ENCODE data around the gene FIBCD1.
"Not testable (repeated sequence)": the region's sequence is repeated elsewhere in the genome, so short reads cannot be mapped to it uniquely, and the experiment has no call there.

FIBCD1 gene

DNA sequence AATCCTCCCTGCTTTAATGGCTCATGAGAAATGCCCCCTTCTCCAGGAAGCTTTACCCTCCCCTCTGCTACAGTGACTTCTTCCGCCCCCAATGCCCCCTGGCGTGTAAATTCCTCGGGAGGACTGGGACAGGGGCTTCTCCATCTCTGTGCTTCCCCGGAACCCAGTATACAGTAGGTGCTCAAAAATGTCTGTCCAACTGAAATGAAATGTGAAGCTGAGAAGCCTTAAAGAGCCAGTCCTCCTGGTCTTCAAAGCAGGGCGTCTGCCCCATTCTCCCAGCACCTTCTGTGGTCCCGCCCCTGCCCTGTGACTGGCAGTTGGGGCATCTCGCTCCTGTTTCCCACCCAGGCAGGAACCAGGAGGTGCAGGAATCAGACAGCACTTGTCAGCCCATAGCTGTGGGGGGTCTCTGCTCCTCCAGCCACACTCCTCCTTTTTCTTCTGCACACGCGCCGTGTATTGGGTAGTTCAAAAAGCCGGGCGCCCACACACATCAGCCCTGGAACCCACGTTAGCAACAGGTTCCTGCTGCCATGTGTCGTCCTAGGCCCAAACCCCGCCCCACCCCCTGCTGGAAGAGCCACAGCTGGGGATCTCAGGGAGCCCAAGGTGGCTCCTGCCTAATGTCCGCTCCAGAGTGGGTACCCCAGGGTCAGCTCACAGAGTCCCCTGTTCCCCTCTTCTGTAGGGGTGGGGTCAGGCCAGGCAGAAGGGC is 16.0 kb downstream of the FIBCD1 start:
- no peak for DNase-seq (ENCODE audit: low read depth, low spot score)

DNA sequence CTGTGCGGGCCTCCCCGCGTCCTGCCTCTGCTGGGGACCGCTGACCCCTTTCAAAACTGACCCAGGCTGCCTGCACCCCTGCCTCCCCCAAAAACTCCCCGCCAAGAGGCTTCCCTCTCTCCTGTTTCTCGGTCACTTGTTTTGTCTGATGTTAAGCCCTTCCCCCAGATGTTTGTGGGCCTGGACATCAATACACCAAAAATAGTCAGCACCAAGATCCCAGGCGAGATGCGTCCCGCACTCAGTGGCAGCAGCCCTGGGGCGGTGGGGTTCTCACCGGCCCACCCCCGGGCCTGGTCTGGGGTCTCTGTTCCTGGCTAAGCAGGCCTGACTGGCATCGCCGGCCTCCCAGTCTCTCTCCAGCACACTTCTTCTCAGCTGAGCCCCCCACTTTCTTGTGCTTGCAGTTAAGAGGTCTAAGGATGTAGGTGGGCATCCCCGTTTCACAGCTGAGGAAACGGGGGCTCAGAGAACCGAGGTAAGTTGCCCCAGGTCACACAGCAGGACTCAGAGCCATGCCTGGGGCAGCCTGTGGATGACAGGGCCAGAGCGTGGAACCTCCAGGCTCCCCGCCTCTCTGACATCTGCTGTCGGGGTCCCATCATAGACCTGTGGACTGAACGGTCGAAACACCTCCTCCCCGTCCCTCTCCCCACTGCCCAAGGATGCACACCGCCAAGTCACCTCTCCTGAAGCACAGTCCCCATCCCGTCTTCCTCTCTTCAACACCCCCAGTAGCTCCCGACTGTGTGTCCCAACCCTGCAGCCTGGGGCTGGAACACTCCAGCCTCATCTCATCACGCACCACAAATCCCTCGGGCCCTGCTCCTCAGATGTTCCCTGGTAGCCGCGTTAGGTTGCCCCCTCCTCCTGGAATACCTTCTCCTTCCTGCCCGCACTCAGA is 16.8 kb downstream of the FIBCD1 start:
- DNase-seq (ENCODE audit: low read depth, low spot score): no peak

DNA sequence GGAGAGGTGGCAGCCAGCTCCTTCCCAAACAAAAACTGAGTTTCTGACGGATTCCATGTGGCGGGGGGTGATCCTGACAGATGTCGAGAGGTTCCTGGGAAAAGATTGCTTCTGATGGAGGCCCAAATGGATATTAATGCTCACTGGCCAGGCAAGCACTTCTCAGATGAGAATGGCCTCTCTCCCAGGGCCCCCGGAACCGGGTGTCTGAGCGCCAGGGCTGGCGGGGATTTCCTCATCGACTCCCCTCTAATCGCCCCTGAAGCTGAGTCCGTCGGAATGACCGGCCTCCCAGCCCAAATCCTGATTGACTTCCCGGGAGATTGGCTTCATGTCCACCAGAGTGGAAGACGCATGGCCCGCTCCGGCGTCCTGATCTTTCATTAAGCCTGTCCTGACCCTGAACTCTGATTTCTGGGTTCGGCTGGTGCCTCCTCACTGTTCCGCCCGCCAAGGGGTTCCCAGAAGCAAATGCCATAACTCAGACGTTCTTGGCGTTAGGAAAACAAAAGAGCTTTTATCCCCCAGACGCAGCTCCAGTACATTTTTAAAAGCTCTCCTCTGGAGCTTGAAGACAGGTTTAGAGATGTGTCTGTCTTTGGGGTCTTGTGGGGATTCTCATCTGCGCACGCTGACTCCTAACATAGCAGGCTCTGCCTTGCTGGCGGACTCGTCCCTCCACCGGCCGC is 17.6 kb downstream of the FIBCD1 start:
- DNase-seq (ENCODE audit: low read depth, low spot score): no peak

DNA sequence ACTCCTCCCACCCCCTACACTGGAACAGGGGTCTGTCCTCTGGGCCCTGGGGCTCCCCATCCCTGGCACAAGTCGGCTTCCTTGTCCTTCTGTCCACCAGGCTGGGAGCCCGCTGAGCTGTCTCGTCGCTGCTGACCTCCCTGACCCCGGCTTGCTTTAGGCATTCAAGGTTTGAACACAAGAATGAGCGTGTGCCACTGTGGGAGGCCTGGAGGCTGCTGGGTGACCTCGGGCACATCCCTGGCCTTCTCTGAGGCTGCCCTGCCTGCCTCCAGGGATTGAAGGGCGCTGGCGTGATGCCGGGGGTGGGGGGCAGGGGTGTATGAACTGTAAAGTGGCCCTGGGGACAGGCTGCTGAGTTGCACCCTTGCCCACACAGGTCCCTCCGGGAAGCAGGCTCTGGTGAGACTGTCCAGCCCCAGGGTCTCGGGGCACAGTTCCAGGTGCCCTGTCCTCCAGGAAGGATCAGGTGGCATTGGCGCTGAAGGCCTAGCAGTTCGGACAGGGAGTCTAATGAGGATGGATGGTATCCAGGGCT is 18.2 kb downstream of the FIBCD1 start:
- DNase-seq (ENCODE audit: low read depth, low spot score): no peak

DNA sequence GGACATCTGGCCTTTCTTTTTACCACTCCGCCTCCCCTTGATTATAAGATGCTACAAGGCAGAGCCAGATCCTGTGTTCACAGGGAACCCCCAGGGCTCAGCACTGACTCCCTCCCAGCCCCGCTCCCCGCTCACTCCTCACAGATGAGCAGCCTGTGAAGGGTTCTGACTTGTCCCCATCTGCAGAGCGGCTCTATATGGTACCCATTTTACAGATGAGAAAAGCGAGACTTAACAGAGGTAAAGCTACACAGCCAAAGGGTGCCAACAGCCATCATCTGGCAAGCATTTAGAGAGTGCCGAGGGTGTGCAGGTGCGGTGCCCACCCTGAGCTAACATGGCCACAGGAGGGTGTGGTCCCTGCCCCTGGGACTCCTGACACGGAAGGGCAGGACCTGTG is 18.8 kb downstream of the FIBCD1 start:
- no peak for DNase-seq (ENCODE audit: low read depth, low spot score)

DNA sequence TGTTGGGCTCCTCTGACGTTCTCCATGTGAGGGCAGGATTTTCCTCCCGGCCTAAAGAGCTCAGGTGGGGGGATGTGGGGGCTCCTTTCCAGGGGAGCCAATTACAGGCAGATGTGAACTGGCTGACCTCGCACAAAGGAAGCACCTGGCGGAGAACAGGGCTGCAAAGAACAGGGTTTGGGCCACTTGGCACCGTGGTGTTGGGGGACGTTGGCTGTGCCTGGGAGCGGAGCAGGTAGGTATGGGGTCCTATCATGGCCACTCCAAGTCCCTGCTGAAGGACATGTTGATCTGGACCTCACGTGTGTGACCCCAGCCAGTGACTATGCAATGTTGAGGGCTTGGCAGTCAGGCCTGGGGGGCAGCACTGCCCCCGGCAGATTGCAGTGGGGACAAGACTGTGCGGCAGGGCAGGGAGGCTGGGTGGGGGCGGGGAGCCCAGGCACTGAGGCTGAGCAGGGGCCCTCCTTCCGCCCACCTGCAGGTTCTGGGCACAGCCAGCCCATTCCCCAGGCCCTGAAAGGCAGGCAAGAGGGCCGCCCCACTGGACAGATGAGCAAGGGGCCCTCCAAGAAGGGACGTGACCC is 19.4 kb downstream of the FIBCD1 start:
- DNase-seq (ENCODE audit: low read depth, low spot score): no peak

DNA sequence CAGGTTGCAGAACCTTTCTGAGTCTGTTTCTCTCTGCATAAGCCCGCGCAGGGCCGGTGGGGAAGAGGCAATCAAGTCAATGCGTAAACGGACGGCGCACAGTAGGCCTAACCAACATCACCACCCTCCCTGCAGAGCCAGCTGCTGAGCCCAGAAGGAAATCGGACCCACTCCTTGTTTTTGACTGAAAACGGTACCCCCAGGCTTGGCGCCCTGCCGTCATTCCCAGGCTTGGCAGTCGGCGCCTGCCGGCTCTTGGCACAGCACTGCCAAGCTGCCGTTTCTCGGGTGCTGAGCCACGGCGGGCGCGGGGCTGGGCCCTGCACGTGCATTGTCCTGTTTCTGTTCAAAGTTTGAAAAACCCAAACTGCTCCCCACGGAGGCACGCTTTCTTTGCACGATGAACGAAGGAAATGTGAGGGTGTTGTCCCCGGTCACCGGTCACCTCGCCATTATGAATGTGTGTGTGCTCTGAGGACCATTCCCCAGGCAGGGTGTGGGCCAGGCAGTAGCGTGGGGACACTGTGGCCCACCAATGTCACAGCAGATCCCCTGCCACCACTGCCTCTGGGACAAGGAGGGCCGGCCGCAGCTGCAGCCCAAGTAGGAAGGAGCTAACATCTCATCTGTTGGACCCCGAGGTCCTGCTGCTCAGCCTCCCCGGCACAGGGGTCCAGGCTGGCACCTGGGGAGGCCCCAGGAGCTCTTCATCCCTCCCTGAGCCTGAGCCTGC is 20.1 kb downstream of the FIBCD1 start:
- no peak for DNase-seq (ENCODE audit: low read depth, low spot score)

DNA sequence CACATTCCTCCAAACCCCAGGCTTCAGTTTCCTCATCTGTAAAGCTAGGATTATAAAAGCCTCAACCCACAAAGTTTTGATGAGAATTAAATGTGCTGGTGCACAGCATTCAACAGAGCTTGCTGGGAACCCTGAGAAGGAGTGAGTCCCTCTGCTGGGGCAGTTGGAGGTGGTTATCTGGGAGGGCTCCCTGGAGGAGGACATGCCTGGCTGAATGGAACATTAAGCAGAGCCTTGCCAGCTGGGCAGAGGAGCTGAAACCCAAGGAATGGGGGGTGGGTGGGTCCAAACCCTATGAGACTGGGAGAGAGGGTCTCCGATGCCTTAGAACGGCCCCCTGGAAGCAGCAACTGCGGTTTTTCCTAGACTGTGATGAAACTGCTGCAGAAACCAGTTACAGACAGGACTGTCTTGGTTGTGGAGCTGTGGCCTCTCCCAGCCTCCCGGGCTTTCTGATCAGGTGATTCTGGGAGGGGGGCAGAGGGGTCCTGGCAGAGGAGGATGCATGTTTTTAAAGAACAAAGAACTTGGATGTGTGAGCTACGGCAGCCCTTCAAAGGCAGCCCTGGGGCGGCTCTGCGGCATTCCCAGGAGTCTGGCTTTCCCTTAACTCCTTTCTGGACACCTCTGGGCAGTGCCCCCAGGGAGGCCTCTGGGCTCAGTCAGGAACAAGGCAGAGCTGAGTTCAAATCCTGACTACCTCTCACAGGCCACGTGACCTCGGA is 20.8 kb downstream of the FIBCD1 start:
- no peak for DNase-seq (ENCODE audit: low read depth, low spot score)

DNA sequence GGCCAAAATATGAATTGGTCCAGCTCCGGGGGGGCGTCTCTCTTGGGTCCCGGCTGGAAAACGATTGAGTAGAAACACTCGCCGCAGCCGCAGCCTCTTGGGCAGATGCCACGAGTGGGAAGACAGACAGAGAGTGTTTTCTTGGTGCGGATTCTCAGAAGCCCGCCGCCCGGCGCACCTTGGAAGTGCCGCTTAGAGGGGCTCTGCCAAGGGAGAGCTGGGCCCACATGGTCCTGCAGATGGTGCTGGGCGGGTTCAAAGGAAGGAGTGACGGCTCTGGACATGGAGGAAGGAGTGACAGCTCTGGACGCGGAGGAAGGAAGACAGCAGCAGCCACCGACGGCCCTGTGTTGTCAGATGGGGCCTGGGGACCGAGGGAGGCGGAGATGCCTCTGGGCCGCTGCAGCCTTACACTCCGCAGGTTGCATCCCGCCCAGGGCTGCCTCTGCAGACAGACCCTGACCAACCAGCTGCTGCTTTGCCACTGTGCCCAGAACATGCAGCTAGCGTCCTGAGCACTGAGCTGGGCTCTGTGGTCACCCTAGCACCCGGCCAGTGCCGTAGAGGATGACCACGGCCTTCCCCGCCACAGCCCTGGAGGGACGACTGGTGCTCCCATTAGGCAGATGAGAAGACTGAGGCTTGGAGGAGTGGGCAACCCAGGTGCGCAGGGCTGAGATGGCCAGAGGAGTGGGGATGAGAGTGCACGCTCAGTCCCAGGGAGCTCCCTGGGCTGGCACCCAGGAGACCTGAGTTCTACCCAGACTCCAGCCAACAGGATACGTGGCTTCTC is 21.7 kb downstream of the FIBCD1 start:
- DNase-seq (ENCODE audit: low read depth, low spot score): no peak

DNA sequence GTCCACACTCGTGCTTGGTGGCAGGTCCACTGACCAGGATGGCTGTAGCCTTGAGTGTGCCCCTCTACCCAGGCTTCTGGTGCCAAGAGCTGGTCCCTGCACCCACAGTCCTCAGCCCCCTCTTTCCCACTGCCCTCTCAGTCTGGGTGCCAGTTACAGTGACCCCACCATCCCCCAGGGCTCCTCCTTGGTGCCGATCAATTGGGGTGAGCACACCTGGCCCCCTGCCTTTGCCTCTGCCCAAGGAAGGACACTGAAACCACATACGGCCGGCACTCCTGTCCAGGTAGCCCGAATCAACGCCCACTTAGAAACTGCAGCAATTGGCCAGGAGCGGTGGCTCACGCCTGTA is 24.0 kb downstream of the FIBCD1 start:
- DNase-seq (ENCODE audit: low read depth, low spot score): no peak

DNA sequence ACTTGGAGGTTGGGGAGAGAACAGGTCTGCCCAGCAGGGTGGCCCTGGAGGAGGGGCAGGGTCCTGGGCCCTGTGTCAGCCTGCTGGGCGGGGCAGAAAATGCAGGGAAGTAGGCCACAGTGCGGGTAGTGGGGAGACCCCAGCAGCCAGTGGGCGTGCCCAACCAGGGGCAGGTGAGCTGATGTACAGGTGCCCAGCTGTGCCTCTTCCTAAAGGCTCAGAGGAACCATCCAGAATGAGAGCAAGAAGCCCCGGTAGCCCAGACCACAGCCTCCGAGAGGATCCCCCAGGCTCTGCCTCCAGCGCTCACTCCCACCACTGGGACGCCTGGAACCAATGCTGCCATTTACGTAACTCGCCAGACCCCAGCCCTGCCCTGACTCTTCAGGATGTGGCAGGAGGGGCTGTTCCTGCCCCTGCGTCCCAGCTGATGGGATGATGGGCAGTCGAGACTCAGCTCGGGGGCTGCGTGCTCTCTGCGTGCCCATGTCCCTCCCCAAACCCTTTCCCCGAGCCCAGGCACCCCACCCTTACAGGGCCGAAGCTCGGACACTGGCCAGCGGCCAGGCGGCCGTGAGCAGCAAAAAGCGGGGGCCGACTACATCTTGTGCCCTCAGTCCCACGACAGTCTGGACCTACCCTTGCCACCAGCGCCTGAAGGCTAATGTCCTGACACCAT is 24.5 kb downstream of the FIBCD1 start:
- DNase-seq (ENCODE audit: low read depth, low spot score): no peak

DNA sequence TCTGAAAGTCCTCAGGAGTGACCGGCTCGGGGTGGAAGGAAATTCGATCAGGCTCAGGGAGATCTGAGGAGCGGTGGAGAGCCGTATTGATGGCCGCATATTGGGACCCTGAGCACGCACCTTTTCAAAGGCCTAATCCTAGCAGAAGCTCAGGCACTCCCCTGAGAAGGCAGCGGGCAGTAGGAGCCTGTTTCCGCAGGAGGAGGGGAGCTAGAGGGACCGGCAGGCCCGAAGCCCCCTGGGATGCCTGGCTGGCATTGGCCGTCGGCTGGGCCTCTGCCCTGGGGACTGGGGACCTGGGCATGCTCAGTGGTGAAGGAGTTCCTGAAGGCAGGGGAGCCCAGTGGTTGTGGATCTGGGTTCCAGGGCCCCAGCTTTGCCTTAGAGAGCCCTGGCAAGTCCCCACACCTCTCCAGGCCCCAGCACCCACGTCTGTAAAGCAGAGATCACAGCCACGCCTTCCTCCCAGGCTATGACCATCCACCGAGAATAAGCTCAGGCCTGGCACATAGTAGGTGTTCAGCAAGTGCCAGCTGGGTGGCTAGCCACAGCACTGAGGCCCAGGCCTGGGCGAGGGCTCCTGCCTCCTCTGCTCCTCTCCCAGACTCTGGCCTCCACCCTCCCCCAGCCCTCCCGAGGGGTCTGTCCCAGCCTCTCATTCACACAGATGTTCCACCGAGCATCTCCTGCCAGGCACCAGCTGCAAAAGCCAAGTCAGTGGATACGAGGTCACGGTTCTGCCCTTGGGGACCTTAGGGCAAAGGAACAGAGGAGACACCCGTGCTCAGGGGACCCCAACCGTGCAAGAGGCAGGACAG is 25.2 kb downstream of the FIBCD1 start:
- no peak for DNase-seq (ENCODE audit: low read depth, low spot score)

DNA sequence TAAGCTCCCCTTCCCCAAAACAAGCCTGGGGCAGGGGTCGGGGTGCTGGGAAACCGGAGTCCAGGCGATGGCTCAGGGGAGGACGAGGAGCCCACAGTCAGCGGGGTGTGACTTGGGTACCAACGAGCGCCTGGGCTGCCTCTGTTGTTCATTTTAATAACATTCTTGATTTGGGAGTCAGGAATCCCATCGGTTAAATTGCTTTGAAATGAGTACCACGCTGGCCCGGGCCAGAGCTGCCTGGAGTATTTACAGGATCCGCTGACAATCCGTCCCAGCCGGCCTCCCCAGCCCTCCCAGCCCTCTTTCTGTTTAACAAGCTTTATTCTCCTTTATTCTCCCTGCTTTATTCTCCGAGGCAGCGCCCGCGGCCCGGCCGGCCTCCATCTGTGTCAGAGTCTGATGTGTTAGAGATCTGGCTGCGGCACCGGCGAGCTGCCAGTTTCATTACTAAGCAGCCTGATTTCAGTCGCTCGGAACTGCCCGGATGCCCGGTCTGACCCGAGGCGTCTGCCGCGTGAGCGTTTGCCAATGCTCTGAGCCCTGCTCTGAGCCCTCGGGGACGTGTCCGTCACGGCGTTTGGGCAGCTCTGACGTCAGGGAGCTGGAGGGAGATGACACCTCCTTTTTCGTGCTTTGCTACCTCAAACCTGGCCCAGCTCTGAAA is 26.0 kb downstream of the FIBCD1 start:
- DNase-seq (ENCODE audit: low read depth, low spot score): no peak

DNA sequence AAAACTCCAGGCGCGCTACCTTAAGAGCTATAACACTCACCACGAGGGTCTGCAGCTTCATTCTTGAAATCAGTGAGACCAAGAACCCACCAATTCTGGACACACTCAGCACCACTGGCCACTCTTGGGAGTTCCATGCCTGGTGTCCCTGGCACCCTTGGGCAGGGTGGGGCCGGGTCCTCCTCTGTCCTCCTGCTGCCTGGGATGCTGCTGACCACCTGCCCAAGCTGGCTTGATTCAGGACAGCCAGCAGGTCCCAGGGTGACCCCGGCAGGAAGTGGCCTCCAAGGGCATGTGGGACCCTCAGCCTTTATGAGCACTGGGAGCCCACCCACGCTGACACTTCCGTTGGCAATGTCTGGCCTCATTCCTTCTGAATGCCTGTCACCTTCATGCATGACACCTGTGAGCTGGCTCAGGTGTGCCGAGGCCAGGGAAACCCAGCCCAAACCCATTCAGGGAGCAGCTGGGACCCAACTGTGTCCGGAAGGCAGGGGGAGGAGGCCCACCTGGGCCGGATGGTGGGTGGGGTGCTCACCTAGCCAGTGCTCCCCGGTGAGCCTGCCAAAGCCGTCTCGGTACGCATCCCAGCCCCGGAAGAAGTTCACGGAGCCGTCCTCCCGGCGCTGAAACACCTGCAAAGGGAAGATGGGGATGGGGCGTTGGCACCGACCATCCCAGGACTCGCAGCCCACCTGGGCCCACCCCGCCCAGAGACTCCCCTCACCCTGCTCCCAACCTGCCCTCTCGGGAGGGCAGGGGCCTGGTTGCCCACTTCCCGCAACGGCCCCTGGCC is 27.6 kb downstream of the FIBCD1 start:
- DNase-seq (ENCODE audit: low read depth, low spot score): no peak

DNA sequence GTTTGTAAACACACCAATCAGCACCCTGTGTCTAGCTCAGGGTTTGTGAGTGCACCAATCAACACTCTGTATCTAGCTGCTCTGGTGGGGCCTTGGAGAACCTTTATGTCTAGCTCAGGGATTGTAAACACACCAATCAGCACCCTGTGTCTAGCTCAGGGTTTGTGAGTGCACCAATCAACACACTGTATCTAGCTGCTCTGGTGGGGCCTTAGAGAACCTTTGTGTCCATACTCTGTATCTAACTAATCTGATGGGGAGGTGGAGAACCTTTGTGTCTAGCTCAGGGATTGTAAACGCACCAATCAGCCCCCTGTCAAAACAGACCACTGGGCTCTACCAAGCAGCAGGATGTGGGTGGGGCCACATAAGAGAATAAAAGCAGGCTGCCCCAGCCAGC is 28.4 kb downstream of the FIBCD1 start:
- not testable (repeated sequence) for DNase-seq (ENCODE audit: low read depth, low spot score)

DNA sequence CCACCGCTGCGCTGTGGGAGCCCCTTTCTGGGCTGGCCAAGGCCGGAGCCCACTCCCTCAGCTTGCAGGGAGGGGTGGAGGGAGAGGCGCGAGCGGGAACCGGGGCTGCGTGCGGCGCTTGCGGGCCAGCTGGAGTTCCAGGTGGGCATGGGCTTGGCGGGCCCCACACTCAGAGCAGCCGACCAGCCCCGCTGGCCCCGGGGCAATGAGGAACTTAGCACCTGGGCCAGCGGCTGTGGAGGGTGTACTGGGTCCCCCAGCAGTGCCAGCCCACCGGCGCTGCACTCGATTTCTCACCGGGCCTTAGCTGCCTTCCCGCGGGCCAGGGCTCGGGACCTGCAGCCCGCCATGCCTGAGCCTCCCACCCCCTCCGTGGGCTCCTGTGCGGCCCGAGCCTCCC is 29.0 kb downstream of the FIBCD1 start:
- DNase-seq (ENCODE audit: low read depth, low spot score): not testable (repeated sequence)

DNA sequence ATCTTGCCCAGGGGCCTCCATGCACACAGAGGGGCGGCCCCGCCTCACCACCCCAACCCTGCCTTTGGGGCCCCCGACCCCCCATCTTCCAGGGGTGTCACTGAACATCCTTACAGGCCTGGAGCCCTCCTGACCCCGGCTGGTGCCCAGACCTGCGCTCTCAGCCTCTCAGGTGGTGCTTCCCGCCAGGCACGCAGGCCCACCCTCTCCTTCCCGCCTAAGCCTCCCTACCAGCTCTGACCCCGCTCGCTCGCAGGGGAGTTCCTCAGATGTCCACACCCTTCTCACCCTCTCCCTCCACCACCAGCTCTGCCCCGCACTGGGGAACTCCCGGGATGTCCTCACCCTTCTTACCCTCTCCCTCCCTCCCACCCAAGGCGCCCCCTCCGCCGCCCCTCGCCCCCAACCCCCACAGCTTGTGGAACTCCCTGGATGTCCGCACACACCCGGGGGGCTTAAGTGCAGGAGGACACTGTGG is 30.1 kb downstream of the FIBCD1 start:
- no peak for DNase-seq (ENCODE audit: low read depth, low spot score)
